SKM-1 (cell line): ENCODE measurements around the gene PSTK.

ENCODE experiments used
- DNase-seq: peaks from one replicate; lab custom pipeline; 2025; ENCODE audit not compliant: unreplicated experiment; lab: John Stamatoyannopoulos, UW

Gene PSTK

DNA sequence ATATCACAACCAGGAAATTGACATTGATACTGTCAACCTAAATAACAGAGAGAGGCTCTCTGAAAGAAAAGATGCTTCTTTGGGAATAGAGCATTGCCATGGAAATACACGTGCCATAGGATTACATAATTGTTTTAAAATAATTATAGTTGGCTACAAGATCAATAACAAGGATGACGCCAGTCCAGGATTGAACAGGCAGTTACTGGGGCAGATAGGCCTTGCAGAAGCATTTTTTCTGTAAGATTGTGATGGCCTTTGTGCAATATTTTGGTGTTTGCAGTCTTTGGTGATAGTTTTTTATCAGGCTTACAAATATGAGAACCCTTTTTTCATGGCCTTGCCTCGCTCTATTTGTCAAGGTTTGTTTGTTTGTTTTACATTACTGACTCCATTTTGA is 39.1 kb downstream of the PSTK start:
- DNase-seq: no peak

DNA sequence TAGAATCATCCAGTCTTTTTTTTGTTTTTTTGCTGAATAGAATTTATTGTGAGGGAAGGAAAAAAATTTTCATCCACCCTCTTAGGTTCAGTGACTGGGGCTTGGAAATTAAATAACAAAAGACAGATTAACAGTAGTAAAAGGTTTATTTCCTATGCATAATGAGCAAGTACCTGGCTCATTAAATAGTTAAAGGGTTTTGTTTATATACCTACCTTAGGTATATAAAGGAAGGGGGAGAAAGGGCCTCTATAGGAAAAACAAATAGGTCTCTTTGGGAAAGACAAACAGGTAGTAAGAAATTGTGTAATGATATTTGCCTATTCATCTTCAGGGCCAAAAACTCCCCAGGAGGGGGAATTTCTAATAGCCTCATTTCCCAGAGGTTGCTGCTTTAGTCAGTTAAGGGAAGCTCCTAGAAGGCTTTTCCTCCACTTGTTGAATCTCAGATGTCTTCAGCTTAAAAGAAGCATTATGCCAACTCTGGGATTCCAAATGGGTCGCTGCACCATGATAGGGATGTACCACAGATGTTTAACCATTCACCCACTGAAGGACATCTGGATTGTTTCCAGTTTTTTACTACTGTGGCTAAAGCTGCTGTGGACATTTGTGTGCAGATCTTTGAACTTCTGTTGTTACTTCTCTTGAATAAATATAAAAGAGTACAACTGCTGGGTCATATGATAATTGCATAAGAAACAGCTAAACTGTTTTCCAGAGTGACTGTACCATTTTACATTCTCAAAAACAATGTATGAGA is 39.9 kb downstream of the PSTK start:
- DNase-seq: no peak

- peak; percentile 2 for DNase-seq
Observed at GRCh38 chr10:123021517-123021916, 41.3 kb downstream of the PSTK start.

DNA sequence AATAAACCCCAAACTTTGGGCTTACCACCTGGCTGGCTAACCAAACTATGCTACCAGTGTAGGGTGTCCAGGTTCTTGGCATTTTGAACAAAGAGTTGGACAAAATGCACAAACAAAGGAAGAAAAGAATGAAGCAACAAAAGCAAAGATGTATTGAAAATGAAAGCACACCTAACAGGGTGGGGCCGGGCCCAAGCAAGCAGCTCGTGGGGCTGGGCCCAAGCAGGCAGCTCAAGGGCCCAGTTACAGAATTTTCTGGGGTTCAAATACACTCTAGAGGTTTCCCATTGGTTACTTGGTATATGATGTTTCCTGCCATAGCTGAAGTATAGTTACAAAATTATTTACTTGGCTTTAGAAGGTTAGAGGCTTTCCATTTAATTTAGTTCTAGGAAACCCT is 44.3 kb downstream of the PSTK start:
- no peak for DNase-seq

DNA sequence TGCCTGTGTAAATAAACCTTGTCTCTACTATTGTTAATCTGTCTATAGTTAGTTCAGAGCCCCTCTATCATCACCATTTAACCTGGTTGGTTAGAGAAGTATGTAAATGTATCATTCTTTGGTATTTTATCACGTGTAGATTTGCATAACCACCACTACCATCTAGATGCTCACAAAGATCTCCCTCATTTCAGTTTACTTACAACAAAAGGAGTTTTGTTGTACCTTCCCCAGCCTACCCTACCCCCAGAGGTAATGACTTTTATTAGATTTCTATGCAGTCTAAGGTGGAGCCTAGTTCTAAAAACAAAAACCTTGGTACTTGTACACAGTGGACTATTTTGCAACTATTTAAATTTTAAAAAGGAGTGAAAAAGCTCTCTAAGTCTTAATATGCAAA is 46.1 kb downstream of the PSTK start:
- DNase-seq: no peak

GRCh38 chr10:123027861-123028260 is 47.7 kb downstream of the PSTK start:
- no peak for DNase-seq

GRCh38 chr10:123031124-123031523 is 50.9 kb downstream of the PSTK start:
- DNase-seq: no peak

DNA sequence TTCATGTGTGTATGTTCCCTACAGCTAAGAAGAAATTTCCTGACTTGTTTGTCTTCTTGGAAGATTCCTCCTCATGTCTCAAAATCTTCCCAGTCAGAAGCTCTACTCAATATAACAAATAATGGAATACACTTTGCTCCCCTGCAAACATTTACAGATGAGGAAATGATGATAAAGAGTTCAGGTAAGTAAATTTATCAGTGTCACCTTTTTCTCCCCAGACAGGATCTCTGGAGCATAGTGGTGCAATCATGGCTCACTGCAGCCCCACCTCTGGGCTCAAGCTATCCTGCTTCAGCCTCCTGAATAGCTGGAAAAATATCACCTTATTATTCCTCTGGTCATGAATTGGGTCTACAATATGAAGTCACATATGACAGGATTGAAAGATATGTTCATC is 54.1 kb downstream of the PSTK start:
- no peak for DNase-seq

DNA sequence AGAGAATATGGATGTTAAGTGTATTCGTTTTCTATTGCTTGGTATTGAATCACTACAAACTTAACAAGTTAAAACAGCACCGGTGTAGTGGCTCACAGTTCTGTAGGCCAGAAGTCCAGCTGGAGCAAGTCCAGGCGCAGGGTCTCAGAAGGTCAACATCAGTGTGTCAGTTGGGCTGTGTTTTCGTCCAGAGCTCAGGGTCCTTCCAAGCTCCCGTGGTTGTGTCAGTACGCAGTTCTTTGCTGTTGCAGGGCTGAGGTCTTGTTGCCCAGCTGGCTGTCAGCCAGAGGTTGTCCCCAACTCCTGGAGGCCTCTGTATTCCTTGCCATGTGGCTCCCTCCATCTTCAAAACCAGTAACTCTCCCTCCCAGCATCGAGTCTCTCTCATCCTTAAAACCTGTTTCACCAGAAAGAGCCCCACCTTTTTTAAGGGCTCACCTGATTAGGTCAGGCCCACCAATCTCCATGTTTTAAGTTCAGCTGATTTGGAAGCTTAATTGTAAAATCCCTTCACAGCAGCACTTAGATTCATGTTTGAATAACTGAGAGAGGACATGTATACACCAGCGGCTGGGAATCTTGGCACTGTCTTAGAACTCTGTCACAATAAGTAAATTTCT is 55.4 kb downstream of the PSTK start:
- DNase-seq: no peak

- DNase-seq: no peak
Observed at GRCh38 chr10:123038782-123039631, 58.8 kb downstream of the PSTK start.

GRCh38 chr10:123039632-123039930 is 59.4 kb downstream of the PSTK start:
- DNase-seq: no peak
